Activated naive CD4-positive, alpha-beta T cell treated with anti-CD3 and anti-CD28 coated beads, Interleukin-2, amount 50 U/mL, for 24 hours (primary cell): ENCODE data around the gene CUL4A.
A peak's percentile ranks its signal among the peaks of the same experiment; 100 is the strongest.

ENCODE experiments used
- H3K27ac Mint-ChIP-seq: one replicate; pipeline ENCODE4 v1.8.0; 2021; ENCODE audit warnings: mild to moderate bottlenecking, mixed read lengths
- H3K27me3 Mint-ChIP-seq: one replicate; pipeline ENCODE4 v1.8.0; 2021; ENCODE audit warnings: mixed read lengths
- H3K36me3 Mint-ChIP-seq: one replicate; pipeline ENCODE4 v1.8.0; 2021; ENCODE audit warnings: mixed read lengths
- H3K4me1 Mint-ChIP-seq: one replicate; pipeline ENCODE4 v1.8.0; 2021; ENCODE audit warnings: mixed read lengths
- H3K4me3 Mint-ChIP-seq: one replicate; pipeline ENCODE4 v1.8.0; 2021; ENCODE audit warnings: mild to moderate bottlenecking, mixed read lengths
- H3K9me3 Mint-ChIP-seq: one replicate; pipeline ENCODE4 v1.8.0; 2021; ENCODE audit warnings: mixed read lengths

The CUL4A gene

DNA sequence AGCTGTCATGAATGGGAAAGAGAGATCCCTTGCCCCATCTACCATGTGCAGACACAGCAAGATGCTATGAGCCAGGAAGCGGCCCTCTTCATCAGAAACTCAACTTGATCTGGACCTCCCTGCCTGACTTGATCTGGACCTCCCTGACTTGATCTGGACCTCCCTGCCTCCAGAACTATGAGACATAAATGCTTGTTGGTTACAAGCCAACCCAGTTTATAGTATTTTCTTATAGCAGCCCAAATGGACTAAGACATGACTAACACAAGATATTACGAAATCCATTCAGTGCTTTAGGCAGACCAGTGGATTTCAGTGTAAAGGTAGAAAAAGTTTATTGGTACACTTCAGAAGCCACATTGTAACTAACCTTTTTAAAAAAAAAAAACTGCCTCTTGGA lies 16.5 kb upstream of the CUL4A start:
- Mint-ChIP-seq H3K36me3 (peaks cover 25% of the 10 kb centered on the region), H3K4me1 (peaks cover 9% of the 10 kb centered on the region), H3K27me3 (no peaks in the 10 kb centered on the region), H3K27ac (no peak overlapping the region), H3K9me3 (no peaks in the 10 kb centered on the region), H3K4me3 (no peak overlapping the region)

DNA sequence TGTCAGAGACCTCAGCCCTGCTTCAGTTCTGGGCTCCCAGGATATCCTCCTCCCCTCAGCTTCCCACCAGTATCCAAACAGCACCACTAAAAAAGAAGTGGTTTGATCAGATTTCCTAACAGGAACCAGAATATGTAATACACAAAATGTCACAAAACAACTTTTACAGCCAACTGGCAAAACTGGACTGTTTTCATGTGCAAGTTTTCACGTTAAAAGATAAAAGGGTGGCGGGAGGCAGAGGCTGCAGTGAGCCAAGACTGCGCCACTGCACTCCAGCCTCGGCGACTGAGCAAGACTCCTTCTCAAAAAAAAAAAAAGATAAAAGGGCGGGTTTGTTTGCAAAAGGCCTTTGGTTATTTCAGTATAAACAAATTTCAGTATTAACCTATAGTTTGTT lies 14.1 kb upstream of the CUL4A start:
- no peak overlapping the region for H3K4me3 Mint-ChIP-seq
- H3K27me3 Mint-ChIP-seq = no peaks in the 10 kb centered on the region
- no peaks in the 10 kb centered on the region for H3K9me3 Mint-ChIP-seq
- H3K36me3 Mint-ChIP-seq = peaks cover 16% of the 10 kb centered on the region
- no peak overlapping the region for H3K27ac Mint-ChIP-seq
- peaks cover 6% of the 10 kb centered on the region for H3K4me1 Mint-ChIP-seq

DNA sequence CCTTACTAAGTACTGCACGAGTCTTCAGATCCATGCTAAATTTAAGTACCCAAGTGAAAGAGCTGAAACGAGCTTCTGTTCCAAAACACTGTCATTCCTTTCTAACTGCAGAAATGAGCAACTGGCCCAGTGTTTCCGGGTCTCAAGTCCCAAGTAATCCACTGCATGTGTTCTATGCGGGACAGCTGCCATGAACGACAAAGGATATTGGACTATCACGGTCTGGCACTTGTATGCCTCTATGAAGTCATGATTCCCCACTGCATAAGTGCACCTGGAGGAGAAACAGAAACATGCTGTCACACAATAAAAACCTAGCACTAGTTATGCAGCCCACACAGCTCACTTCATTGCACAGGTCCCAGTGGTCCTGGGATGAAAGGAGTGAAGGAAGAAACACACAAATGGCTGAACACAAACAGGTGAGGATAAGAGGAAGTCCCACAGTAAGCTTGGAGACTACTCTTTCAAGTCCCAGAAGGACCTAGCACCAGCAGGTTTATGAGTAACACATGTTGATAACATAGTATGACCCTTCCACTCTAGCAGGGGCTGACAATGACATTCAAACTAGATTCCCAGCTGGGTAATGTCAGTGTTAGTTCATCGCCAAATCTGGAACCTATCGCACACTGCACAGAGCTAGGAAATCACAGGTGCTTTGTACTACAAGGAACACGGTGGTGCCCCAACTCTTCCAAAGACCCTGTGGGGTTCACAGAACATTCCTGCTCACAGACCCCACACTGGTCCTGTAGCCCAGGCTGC lies 12.3 kb upstream of the CUL4A start:
- Mint-ChIP-seq H3K4me3 (no peak overlapping the region), H3K27me3 (no peaks in the 10 kb centered on the region), H3K27ac (no peak overlapping the region), H3K4me1 (peaks cover 13% of the 10 kb centered on the region), H3K36me3 (peaks cover 16% of the 10 kb centered on the region), H3K9me3 (no peaks in the 10 kb centered on the region)

DNA sequence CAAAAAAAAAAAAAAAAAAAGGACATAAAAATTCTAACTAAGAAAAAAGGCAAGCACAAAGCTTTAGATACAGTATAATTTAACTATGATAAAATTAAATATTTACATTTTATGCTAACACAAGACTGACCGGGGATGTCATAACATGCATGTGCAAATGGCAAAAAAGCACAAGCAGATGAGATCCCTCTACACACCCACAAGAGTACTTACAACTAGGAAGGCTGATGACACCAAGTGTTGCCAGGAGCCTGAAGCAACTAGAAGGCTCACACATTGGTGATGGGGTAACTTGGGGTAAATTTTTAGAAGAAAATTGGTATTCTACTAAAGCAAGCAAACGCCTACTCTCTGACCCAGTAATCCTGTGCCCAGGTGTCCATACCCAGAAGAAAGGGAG lies 7.6 kb upstream of the CUL4A start:
- Mint-ChIP-seq H3K27me3 (no peaks in the 10 kb centered on the region), H3K4me3 (no peak overlapping the region), H3K9me3 (no peaks in the 10 kb centered on the region), H3K4me1 (peaks cover 56% of the 10 kb centered on the region), H3K27ac (no peak overlapping the region), H3K36me3 (peaks cover 15% of the 10 kb centered on the region)

DNA sequence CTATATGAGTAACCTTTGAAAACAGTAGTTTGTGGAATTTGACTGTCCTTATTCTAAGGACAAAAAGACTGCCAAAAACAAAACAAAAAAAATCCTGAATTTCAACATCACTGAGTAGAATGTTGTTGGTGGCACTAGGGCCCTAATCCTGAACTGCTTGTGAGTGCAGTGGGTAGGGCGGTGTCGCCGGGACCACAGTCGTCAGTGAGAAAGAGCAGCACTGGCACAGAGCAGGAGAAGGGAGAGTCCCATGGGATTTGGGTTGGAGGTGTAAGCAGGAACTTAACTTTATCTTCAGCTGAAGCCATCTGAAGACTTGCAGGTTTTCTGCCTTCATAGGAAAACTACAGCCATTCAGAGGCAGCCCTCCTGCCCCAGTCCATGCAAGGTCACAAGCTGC lies 6.5 kb upstream of the CUL4A start:
- Mint-ChIP-seq H3K27ac (no peak overlapping the region), H3K4me1 (peaks cover 67% of the 10 kb centered on the region), H3K36me3 (peaks cover 20% of the 10 kb centered on the region)

DNA sequence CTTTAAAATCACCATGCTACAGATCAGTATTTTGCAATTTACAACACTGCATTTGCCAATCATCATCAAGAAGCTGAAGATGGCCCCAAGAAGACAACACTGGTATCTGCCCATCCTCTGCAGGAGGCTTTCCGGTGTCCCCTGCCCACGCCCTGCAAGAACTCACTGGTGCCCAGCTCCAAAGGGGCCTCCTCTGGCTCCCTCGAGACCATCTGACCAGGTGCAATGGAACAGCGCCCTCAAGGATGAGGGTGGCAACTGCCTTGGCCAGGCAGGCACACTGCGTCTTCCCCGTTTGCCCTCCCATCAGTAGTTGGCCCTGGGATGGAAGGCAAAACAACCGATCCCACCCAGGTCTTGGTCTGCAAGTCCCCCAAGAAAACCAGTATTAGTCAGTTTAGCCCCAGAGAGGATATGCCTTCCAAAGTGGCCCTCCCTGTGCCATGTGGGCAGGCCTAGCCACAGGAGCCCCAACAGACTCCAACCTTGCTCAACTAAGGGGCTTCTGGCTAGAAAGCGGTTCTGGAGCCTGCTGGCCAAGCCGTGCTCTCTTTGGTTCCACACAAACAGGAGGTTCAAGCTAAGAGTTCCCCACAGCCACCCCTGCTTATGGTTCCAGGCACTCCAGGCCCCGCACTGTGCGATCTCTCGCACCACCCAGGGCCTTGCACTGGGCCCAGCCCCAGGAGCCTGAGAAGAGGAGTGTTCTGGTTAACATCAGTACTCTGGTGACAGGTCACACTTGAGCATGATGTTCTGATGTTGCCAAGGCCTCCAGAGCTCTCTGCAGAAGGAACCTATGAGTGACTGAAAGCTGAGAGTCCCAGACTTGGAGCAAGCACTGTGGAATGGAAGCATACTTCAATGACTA lies 5.7 kb upstream of the CUL4A start:
- Mint-ChIP-seq H3K36me3 (peaks cover 18% of the 10 kb centered on the region), H3K27ac (peak overlapping the region; percentile 70), H3K9me3 (no peaks in the 10 kb centered on the region), H3K4me1 (peaks cover 67% of the 10 kb centered on the region), H3K4me3 (no peak overlapping the region), H3K27me3 (no peaks in the 10 kb centered on the region)

More for the DNA sequence above, 6.5 kb upstream of the CUL4A start:
- no peak overlapping the region for H3K4me3 Mint-ChIP-seq
- no peaks in the 10 kb centered on the region for H3K9me3 Mint-ChIP-seq
- no peaks in the 10 kb centered on the region for H3K27me3 Mint-ChIP-seq

DNA sequence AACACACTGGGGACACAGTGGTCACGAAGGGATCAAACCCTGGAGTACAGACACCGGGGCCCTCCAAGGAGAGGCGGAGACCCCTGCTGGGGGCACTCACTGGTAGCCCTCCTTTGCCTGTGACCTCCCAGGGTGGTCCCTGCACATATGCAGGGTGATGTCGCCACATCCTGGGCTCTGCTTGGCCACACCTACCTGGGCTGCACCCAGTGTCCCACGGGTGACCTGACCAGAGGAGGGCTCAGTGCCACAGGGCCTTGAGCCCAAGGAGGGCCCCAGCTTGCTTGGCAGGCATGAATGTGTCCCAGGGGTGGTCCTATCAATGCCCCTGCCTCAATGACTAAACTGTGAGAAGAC lies 5.1 kb upstream of the CUL4A start:
- H3K27me3 Mint-ChIP-seq = no peaks in the 10 kb centered on the region
- H3K4me1 Mint-ChIP-seq = peaks cover 67% of the 10 kb centered on the region
- no peak overlapping the region for H3K4me3 Mint-ChIP-seq
- peak overlapping the region; percentile 70 for H3K27ac Mint-ChIP-seq
- peaks cover 18% of the 10 kb centered on the region for H3K36me3 Mint-ChIP-seq
- no peaks in the 10 kb centered on the region for H3K9me3 Mint-ChIP-seq

DNA sequence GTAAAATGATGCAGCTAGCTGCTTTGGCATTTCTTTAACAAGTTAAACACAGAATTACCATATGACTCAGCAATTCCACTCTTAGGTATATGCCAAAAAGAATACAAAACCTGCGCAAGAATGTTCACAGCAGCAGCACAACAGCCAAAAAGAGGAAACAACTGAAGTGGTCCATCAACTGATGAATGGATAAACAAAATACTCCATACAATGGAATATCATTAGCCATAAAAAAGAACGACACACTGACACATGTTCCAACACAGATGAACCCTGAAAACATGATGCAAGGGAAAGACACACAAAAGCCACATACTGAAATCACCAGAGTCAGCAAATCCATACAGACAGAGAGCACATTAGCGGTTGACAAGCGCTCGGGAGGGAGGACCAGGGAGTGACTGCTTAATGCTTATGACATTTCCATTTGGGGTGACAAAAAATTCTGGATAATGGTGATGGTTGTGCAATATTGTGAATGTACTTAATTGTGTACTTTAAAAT lies 3.9 kb upstream of the CUL4A start:
- peak overlapping the region; percentile 59 for H3K27ac Mint-ChIP-seq
- H3K4me1 Mint-ChIP-seq = peaks cover 63% of the 10 kb centered on the region
- H3K9me3 Mint-ChIP-seq = no peaks in the 10 kb centered on the region
- peaks cover 16% of the 10 kb centered on the region for H3K36me3 Mint-ChIP-seq
- peak overlapping the region; percentile 94 for H3K4me3 Mint-ChIP-seq
- H3K27me3 Mint-ChIP-seq = no peaks in the 10 kb centered on the region

DNA sequence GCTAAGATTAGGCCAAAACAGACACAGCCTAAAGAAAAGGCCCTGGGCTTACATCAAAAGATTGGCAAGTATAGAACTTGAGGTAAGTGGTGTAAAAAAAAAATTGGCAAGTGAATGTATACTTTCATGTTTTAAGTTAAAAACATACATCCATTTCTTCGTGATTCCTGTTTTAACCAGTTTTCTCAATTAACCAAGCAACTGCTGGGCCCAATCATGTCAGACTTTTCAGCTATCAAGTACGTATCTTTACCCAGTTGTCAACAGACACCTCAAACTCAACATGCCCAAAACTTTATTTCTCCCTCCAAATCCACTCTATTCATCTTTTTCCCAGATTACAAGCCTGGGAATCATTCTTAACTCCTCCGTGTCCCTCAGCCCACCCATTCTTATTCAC lies 2.0 kb upstream of the CUL4A start:
- Mint-ChIP-seq H3K4me1 (peaks cover 70% of the 10 kb centered on the region), H3K27me3 (no peaks in the 10 kb centered on the region), H3K36me3 (peaks cover 22% of the 10 kb centered on the region), H3K27ac (peak overlapping the region; percentile 95), H3K9me3 (no peaks in the 10 kb centered on the region), H3K4me3 (peak overlapping the region; percentile 94)

DNA sequence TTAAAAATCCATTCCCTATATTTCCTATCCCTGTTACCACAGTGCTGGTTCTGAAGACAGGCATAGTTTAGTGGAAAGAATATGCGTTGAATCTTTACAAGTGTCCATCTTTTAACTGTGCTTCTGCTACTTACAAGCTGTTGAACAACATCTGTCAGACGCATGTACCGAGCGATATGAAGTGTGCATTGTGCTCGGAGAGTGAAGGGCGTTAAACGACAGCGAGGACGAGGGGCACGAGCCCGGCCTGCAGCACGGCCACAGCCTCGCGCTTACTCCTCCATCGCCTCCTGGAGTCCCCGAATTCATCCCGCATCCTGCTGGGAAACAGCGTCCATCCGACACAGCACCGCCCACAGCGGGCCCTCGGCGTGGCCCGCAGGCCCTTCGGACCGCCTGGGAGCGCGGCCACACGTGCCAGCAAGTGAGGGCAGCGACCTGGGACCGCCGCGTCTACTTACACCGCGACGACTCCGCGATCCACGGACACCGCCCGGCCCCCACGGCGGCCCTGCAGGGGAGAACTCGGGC lies 1.5 kb upstream of the CUL4A start:
- H3K27me3 Mint-ChIP-seq = no peaks in the 10 kb centered on the region
- no peaks in the 10 kb centered on the region for H3K9me3 Mint-ChIP-seq
- peak overlapping the region; percentile 95 for H3K27ac Mint-ChIP-seq
- H3K36me3 Mint-ChIP-seq = peaks cover 22% of the 10 kb centered on the region
- peaks cover 65% of the 10 kb centered on the region for H3K4me1 Mint-ChIP-seq
- peak overlapping the region; percentile 94 for H3K4me3 Mint-ChIP-seq

DNA sequence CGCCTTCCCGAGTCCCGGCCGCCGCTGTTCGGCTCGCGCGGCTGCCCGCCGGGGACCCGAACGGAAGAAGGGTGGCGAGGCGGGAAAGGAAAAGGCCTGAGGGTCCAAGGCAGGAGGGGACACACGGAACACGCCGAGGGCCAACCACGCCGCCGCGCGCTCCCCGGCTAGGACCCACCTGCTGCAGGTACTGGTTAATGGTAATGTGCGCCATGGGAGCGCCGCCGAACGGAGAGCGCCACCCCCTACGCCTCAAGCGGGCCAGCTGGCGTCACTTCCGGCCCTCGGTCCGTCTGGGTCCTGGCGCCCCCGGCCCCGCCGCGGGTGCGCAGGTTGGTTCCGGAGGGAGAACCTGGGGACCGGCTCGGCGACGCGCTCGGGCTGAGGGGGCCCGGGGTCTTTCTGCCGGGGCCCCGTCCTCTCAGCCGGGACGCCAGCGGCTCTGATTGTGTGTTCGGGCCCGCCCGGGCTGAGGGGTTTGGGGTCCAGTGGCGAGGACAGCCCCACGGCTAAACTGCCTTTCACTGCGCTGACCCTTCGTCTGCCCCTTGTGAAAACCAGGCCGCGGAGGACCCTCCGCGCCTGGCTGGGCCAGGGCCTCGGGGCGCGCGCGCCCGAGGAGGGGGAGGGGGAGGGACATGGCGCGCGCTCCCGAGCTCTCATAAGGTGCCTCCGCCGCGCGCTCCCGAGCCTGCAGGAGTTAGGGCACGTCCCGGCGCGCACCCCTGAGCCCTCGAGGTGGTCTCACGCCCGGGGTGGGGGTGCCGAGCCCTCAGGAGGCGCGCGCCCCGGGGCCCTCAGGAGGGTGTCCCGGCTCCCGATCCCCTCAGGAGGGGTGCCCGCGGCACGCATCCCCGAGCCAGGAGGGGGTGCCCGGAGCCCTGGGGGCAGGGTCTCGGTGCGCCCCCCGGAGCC lies 735 bp upstream of the CUL4A start, which contains the start of gene PCID2:
Gene PCID2 (minus strand): TSS at position 249 of the 915 bp plus-strand sequence. CDS start 35 bp downstream, at position 214.
- Mint-ChIP-seq H3K27ac (peak within 1 kb of the TSS; percentile 95), H3K36me3 (peaks cover 22% of the 10 kb centered on the region)

DNA sequence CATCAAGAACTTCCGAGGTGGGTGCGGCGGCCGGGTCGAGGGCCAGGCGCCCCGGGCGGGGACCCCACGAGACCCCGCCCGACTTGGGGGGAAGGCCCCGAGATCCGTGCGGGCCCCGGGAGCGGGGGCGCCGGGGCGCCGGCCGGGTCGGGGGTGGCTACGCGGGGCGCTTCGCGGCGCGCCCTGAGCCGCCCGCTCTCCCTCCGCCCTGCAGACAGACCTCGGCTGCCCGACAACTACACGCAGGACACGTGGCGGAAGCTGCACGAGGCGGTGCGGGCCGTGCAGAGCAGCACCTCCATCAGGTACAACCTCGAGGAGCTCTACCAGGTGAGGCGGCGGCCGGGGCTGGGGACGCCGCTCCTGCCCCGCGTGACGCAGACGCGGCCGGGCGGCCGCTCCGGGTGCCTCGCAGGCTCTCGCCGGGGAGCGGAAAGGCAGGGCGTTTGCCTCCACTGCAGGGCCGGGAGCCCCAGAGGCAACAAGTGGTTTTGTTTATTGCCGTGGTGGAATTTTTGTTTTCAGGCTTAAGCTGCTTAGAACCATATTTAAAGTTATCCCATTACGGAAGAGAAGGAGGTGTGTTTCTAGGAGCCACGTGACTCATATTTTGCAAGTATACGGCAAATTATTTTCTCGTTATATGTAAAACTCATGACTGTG lies 477 bp downstream of the CUL4A start:
- H3K27ac Mint-ChIP-seq = peak overlapping the region; percentile 91
- peaks cover 21% of the 10 kb centered on the region for H3K36me3 Mint-ChIP-seq
- no peaks in the 10 kb centered on the region for H3K27me3 Mint-ChIP-seq
- H3K4me3 Mint-ChIP-seq = peak overlapping the region; percentile 89
- no peaks in the 10 kb centered on the region for H3K9me3 Mint-ChIP-seq
- H3K4me1 Mint-ChIP-seq = peaks cover 49% of the 10 kb centered on the region

More for the DNA sequence above, 735 bp upstream of the CUL4A start, which contains the start of gene PCID2:
- Mint-ChIP-seq H3K4me3 (peak within 1 kb of the TSS; percentile 94), H3K4me1 (peaks cover 58% of the 10 kb centered on the region), H3K9me3 (no peaks in the 10 kb centered on the region), H3K27me3 (no peaks in the 10 kb centered on the region)

DNA sequence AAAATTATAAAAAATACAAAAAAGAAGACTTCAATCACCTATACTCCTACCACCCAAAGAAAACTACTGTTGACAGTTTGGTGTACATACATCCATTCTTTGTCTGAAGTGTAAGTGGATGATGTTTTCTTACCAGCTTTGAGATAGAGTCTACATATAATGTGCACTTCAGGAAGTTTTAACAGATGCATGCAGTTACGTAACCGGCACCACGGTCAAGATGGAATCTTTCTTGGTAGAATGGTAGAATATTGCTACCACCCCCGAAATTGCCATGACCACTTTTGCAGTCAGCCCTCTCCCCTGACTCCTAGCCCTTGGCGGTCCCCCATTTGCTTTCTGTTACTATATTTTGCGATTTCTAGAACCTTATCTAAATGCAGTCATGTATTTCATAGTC lies 1.4 kb downstream of the CUL4A start:
- peaks cover 15% of the 10 kb centered on the region for H3K36me3 Mint-ChIP-seq
- H3K27me3 Mint-ChIP-seq = no peaks in the 10 kb centered on the region
- H3K27ac Mint-ChIP-seq = no peak overlapping the region
- no peaks in the 10 kb centered on the region for H3K9me3 Mint-ChIP-seq
- peaks cover 40% of the 10 kb centered on the region for H3K4me1 Mint-ChIP-seq
- peak overlapping the region; percentile 89 for H3K4me3 Mint-ChIP-seq

DNA sequence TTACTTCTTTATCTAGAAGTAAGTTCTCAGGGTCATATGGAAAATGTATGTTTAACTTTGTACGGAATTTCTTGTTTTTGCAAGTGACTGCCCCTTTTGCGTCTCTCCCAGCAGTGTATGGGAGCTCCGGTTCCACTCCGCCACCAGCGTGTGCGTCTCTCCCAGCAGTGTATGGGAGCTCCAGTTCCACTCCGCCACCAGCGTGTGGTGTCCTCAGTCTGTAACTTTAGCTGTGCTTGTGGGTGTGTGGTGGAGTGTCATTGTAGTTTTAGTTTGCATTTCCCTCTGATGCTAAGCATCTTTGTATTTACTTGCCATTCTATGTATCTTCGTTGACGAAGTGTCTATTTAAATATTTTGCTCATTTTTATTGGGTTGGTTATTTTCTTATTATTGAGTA lies 2.4 kb downstream of the CUL4A start:
- H3K36me3 Mint-ChIP-seq = peaks cover 13% of the 10 kb centered on the region
- peaks cover 30% of the 10 kb centered on the region for H3K4me1 Mint-ChIP-seq
- H3K9me3 Mint-ChIP-seq = no peaks in the 10 kb centered on the region
- H3K27ac Mint-ChIP-seq = peak overlapping the region; percentile 38
- H3K27me3 Mint-ChIP-seq = no peaks in the 10 kb centered on the region
- H3K4me3 Mint-ChIP-seq = peak overlapping the region; percentile 89
